IMR-90 (cell line): ENCODE data around the gene PRKCE. TPM values are rescaled to one million over a fixed set of nuclear protein-coding genes. Genes with fewer than 3 reads are reported as not detected.
"Not testable (repeated sequence)": the region's sequence is repeated elsewhere in the genome, so short reads cannot be mapped to it uniquely, and the experiment has no call there.

Experiments used
- ATAC-seq: fragments of 200-7000 bp; cut with Tn5 transposase; 2 replicates; pipeline ENCODE4 v1.9.1; 2020; ENCODE audit warnings: low read depth, mild to moderate bottlenecking, moderate library complexity
- BruUV-seq: library from RNA; stranded (reverse); fragments of 400-500 nt; replicated peaks from 2 replicates; lab custom pipeline; 2021; lab: Mats Ljungman, UMichigan
- CTCF ChIA-PET: fragments of 300-600 bp; formaldehyde crosslinking; extraction: SDS; loops from one replicate; lab custom pipeline; 2021; ENCODE audit warnings: antibody characterized with exemption; lab: Yijun Ruan, JAX
- POLR2A ChIA-PET: fragments of 300-600 bp; sonication (Branson Sonifier 250); formaldehyde crosslinking; loops from one replicate; lab custom pipeline; 2022; ENCODE audit warnings: antibody characterized with exemption; ENCODE audit not compliant: unreplicated experiment; lab: Charles Lee
- DNase-seq: peaks from one replicate; pipeline ENCODE4 v3.0.0; 2013
- H2AFZ ChIP-seq: replicated peaks from 2 replicates; pipeline ENCODE3; 2013; ENCODE audit warnings: low read length, mild to moderate bottlenecking; ENCODE audit not compliant: poor library complexity
- H2AK5ac ChIP-seq: 2 replicates; pipeline ENCODE4 v1.6.1; 2013; ENCODE audit warnings: low read depth, low read length, inconsistent platforms
- H2AK9ac ChIP-seq: replicated peaks from 2 replicates; pipeline ENCODE3; 2013; ENCODE audit warnings: mild to moderate bottlenecking, low read depth, low read length, moderate library complexity; ENCODE audit not compliant: poor library complexity
- H2BK120ac ChIP-seq: 2 replicates; pipeline ENCODE4 v1.6.1; 2013; ENCODE audit warnings: low read depth, low read length, inconsistent platforms
- H2BK15ac ChIP-seq: 3 replicates; pipeline ENCODE4 v1.6.1; 2013; ENCODE audit warnings: low read depth, low read length, inconsistent platforms
- H2BK20ac ChIP-seq: 2 replicates; pipeline ENCODE4 v1.6.1; 2013; ENCODE audit warnings: low read depth, mild to moderate bottlenecking, inconsistent platforms, low read length, moderate library complexity
- H2BK5ac ChIP-seq: 2 replicates; pipeline ENCODE4 v1.6.1; 2013; ENCODE audit warnings: mild to moderate bottlenecking, low read depth, low read length, inconsistent platforms; ENCODE audit not compliant: poor library complexity, severe bottlenecking
- H3K14ac ChIP-seq: replicated peaks from 2 replicates; pipeline ENCODE4 v1.6.1; 2013; ENCODE audit warnings: low read depth, low read length, inconsistent platforms
- H3K18ac ChIP-seq: 2 replicates; pipeline ENCODE4 v1.6.1; 2013; ENCODE audit warnings: low read depth, low read length, control low read depth
- H3K23ac ChIP-seq: 2 replicates; pipeline ENCODE4 v1.6.1; 2013; ENCODE audit warnings: low read depth, low read length, inconsistent platforms
- H3K27ac ChIP-seq: 2 replicates; pipeline ENCODE4 v1.5.1; 2013; ENCODE audit warnings: mild to moderate bottlenecking, control low read depth, low read length; ENCODE audit not compliant: insufficient read depth
- H3K27me3 ChIP-seq: 2 replicates; pipeline ENCODE4 v1.6.1; 2013; ENCODE audit warnings: low read length; ENCODE audit not compliant: control insufficient read depth, insufficient read depth
- H3K36me3 ChIP-seq: 2 replicates; pipeline ENCODE4 v1.6.1; 2013; ENCODE audit warnings: low read length, mixed read lengths; ENCODE audit not compliant: control insufficient read depth, insufficient read depth
- H3K4ac ChIP-seq: 2 replicates; pipeline ENCODE4 v1.6.1; 2013; ENCODE audit warnings: low read depth, low read length, inconsistent platforms
- H3K4me1 ChIP-seq: 2 replicates; pipeline ENCODE4 v1.6.1; 2013; ENCODE audit warnings: low read length, mixed read lengths; ENCODE audit not compliant: control insufficient read depth, insufficient read depth
- H3K4me2 ChIP-seq: 2 replicates; pipeline ENCODE4 v1.6.1; 2013; ENCODE audit warnings: low read depth, mild to moderate bottlenecking, control low read depth, low read length, moderate library complexity
- H3K4me3 ChIP-seq: 2 replicates; pipeline ENCODE4 v1.5.1; 2013; ENCODE audit warnings: low read depth, mild to moderate bottlenecking, control low read depth, low read length, moderate library complexity; ENCODE audit not compliant: insufficient read depth
- H3K56ac ChIP-seq: 2 replicates; pipeline ENCODE4 v1.6.1; 2013; ENCODE audit warnings: low read length, inconsistent platforms; ENCODE audit not compliant: insufficient read depth; ENCODE audit errors: extremely low read depth
- H3K79me1 ChIP-seq, 2 experiments: 2 replicates each; pipeline ENCODE4 v1.6.1; 2013; ENCODE audit warnings: low read length in 2 of 2, inconsistent platforms in 1 of 2, low read depth in 1 of 2
- H3K9ac ChIP-seq: 2 replicates; pipeline ENCODE4 v1.6.1; 2013; ENCODE audit warnings: low read depth, low read length, control low read depth
- H3K9me1 ChIP-seq: 2 replicates; pipeline ENCODE4 v1.6.1; 2013; ENCODE audit warnings: low read length, inconsistent platforms; ENCODE audit not compliant: insufficient read depth
- H3K9me3 ChIP-seq: 2 replicates; pipeline ENCODE4 v1.6.1; 2013; ENCODE audit warnings: low read length; ENCODE audit not compliant: control insufficient read depth, insufficient read depth
- H4K20me1 ChIP-seq: 2 replicates; pipeline ENCODE4 v1.6.1; 2013; ENCODE audit warnings: low read length, inconsistent platforms; ENCODE audit not compliant: insufficient read depth
- H4K5ac ChIP-seq: 2 replicates; pipeline ENCODE4 v1.6.1; 2013; ENCODE audit warnings: mild to moderate bottlenecking, low read depth, low read length, control low read depth
- H4K8ac ChIP-seq, 2 experiments: 2 replicates each; pipeline ENCODE4 v1.6.1; 2013; ENCODE audit warnings: low read depth in 2 of 2, low read length in 2 of 2, control low read depth in 1 of 2, inconsistent platforms in 1 of 2
- H4K91ac ChIP-seq: 2 replicates; pipeline ENCODE4 v1.6.1; 2013; ENCODE audit warnings: low read depth, low read length, inconsistent platforms; ENCODE audit not compliant: insufficient read depth
- WGBS, 2 experiments: methylation state at CpG; one replicate each; pipeline versions ENCODE4 v1.1.5 to v1.1.7; 2013; ENCODE audit warnings: missing lambda C conversion rate in 2 of 2; ENCODE audit not compliant: insufficient read length in 1 of 2; ENCODE audit errors: extremely low coverage in 2 of 2; 5-methylcytosine and 5-hydroxymethylcytosine counted together
- dilution Hi-C: fragments of 300-500 bp; cut with HindIII; formaldehyde crosslinking; loops from one replicate; pipeline ENCODE4 v1.14.3; 2018; ENCODE audit warnings: low sequenced_read_pairs; ENCODE audit not compliant: unreplicated experiment
- in situ Hi-C: fragments of 300-500 bp; cut with MboI; formaldehyde crosslinking; loops from 3 replicates; pipeline ENCODE4 v1.14.3; 2019; ENCODE audit warnings: low sequenced_read_pairs, inconsistent platforms, mixed read lengths
- intact Hi-C: fragments of 100-400 bp; cut with micrococcal nuclease; formaldehyde crosslinking; loops from 2 replicates; pipeline ENCODE4 v1.10.0; 2022
- polyA plus RNA-seq, 3 experiments: library from polyadenylated mRNA; depleted of rRNA; stranded (reverse); fragments of >200 nt; gene quantifications; 2 replicates each; pipeline ENCODE4 v1.2.3, GENCODE V29; 2012; ENCODE audit warnings: low replicate concordance in 1 of 3
- total RNA-seq: library from RNA; depleted of rRNA; stranded (reverse); fragments of >200 nt; gene quantifications from 2 replicates; pipeline ENCODE4 v1.2.3, GENCODE V29; 2012

PRKCE gene
- total and polyA plus RNA-seq, 2 of the 4 experiments (the other 2 are of a cell fraction): 8.1 to 32.4 TPM

DNA sequence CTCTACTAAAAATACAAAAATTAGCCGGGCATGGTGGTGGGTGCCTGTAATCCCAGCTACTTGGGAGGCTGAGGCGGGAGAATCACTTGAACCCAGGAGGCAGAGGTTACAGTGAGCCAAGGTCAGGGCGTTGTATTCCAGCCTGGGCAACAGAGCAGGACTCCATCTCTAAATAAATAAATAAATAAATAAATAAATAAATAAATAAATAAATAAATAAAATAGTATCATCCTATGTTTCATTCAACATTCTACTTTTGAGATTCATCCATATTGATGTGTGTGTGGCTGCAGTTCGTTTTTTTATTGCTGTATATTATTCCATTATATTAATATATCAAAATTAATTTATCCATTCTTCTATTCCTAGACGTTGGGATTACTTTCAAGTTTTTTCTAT, 207.4 kb downstream of the PRKCE start:
- dilution Hi-C loops, H3K9me1 ChIP-seq, in situ Hi-C loops, H4K8ac ChIP-seq, intact Hi-C loops, H3K4me3 ChIP-seq, BruUV-seq, H3K18ac ChIP-seq, H3K56ac ChIP-seq, H3K23ac ChIP-seq, H3K9me3 ChIP-seq, H3K27me3 ChIP-seq, H2BK20ac ChIP-seq, H3K79me1 ChIP-seq, H4K91ac ChIP-seq, H3K4me2 ChIP-seq, H3K36me3 ChIP-seq, H3K27ac ChIP-seq, H4K20me1 ChIP-seq, H2AFZ ChIP-seq, H2BK15ac ChIP-seq, CTCF ChIA-PET, H2AK9ac ChIP-seq, H3K4me1 ChIP-seq, H3K9ac ChIP-seq, H2BK5ac ChIP-seq, POLR2A ChIA-PET, H3K4ac ChIP-seq, H3K14ac ChIP-seq, H4K5ac ChIP-seq, H2AK5ac ChIP-seq, H2BK120ac ChIP-seq, ATAC-seq, DNase-seq: not testable (repeated sequence)
- WGBS, 2 experiments: no CpG with 5 or more reads among the region's 5 CpGs
